DMS79 treated with DMSO at 0.1 percent for 48 hours (cell line): Measurements from ENCODE around the gene HLA-DQA1.
A peak's percentile ranks its signal among the peaks of the same experiment; 100 is the strongest.
"Not testable (repeated sequence)": the region's sequence is repeated elsewhere in the genome, so short reads cannot be mapped to it uniquely, and the experiment has no call there.

Source experiments
- DNase-seq: peaks from one replicate; lab custom pipeline; 2025; lab: John Stamatoyannopoulos, UW

The HLA-DQA1 gene

GRCh38 chr6:32659856-32660595 lies 22.8 kb downstream of the HLA-DQA1 start:
- DNase-seq = no peak

DNA sequence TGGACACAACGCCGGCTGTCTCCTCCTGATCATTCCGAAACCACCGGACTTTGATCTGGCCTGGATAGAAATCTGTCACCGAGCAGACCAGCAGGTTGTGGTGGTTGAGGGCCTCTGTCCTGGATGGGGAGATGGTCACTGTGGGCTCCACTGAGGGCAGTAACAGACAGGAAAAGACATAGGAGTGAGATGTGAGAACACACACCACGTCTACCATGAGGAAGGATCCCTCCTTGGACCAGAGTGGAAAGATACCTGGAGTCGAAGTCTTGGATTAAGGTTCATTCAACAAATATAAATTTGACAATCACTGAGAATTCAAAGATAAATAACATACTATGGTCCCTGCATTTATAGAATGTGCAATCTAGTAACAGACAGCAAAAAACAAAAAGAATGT lies 24.9 kb downstream of the HLA-DQA1 start:
- no peak for DNase-seq

DNA sequence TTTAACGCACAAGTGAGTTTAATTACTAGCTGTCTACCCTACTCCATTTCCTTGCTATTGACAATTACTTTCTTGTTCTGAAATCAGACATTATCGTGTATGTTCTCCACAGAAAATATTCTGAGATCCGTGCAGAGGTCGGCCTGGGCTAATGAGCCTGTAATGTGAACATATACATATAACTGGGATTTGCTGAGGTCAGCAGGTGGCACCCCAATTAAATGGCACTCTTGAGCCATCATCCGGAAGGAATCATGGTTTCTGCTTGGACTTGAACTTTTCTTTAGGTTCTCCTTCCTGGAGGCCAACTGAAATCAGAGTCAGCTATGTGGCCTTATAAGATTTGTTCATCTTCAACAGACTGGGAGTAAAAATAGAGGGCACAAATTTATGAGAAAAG lies 25.6 kb downstream of the HLA-DQA1 start:
- DNase-seq = no peak

- DNase-seq = no peak
These were observed 27.1 kb downstream of the HLA-DQA1 start for GRCh38 chr6:32664354-32664753.

DNA sequence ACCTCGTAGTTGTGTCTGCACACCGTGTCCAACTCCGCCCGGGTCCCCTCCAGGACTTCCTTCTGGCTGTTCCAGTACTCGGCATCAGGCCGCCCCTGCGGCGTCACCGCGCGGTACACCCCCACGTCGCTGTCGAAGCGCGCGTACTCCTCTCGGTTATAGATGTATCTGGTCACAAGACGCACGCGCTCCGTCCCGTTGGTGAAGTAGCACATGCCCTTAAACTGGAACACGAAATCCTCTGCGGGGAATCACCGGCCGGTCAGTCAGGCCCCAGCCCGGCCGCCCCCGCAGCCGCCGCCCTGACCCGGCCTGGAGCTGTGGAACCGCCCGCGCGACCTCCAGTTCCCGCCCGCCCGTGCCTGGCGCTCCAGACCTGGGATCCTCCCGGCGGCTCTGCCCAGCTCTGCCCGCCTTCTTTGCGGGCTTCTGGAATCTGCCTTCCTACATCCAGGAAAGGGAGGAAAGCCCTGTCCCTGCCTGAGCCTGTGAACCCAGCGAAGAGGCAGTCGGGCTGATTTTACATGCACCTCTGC lies 27.7 kb downstream of the HLA-DQA1 start:
- no peak for DNase-seq

DNA sequence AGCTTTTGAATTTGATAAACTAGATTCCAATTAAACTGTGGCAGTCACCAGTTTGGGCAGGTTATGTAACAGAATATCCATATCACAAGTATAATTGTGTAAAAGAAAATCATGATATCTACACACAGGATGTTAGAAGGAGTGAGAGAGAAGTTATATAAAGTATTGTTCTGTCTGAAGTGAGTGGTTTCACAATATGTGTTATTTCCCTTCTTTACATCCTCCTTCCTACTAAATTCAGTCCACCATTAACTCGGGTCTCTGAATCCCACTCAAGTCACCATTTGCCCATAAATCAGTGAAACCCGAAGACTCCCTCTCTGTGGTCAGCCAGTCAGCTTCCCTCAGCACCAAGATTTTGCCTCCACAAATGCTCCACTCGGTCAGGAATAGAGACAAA lies 28.5 kb downstream of the HLA-DQA1 start:
- DNase-seq = no peak

GRCh38 chr6:32666420-32667300 lies 29.5 kb downstream of the HLA-DQA1 start, which contains the start of gene HLA-DQB1:
Gene HLA-DQB1 (minus strand): TSS chr6:32666657. CDS start chr6:32666607, 50 bp downstream.
- DNase-seq = peak; percentile 5

DNA sequence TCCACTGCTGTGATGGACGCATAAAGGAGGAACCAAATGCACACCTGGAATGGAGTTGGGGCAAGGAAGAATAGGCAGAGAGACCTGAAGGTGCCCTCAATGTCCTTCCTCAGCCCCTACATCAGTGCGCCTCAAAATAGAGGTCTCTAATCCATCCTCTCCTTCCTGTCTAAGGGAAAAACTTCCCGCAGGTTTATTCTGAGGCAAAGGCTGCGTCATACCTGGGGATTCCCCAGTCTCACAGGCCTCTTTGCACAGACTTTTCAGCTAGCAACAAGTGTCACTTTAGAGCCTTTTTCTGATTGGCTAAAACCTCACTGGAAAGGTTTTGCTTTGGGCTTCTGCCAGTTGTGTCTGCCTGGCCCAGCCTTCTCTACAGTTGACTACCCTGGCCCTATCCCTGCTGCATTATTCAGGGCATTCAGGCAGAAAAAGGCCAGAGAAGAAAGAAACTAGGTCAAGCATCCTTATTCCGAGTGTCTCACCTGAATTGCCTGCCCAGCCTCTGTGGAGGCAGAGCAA lies 31.1 kb downstream of the HLA-DQA1 start:
- no peak for DNase-seq

GRCh38 chr6:32669240-32669639 lies 32.0 kb downstream of the HLA-DQA1 start:
- no peak for DNase-seq

DNA sequence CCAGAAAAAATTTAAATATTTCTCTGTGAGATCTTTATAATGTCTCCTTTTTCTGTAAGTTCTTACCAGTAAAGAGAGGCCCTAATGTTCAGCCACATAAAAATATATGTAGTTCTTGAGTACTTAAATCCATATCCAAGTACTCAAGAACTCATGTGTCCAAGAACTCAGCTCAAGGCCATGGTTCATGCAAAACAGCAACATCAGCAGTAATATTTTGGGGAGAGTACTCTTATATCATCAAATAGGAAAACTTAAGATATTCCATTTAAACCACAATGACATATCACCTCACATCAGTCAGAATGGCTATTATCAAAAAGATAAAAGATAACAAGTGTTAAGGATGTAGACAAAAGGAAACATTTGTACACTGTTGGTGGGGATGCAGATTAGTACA lies 32.7 kb downstream of the HLA-DQA1 start:
- DNase-seq = no peak

DNA sequence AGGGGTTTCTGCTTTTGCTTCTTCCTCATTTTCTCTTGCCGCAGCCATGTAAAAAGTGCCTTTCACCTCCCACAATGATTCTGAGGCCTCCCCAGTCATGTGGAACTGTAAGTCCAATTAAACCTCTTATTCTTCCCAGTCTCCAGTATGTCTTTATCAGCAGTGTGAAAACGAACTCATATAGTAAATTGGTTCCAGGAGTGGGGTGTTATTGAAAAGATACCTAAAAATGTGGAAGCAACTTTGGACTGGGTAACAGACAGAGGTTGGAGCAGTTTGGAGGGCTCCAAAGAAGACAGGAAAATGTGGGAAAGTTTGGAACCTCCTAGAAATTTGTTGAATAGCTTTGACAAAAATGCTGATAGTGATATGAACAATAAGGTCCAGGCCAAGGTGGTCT lies 34.7 kb downstream of the HLA-DQA1 start:
- not testable (repeated sequence) for DNase-seq

GRCh38 chr6:32674123-32674522 lies 36.9 kb downstream of the HLA-DQA1 start:
- not testable (repeated sequence) for DNase-seq

DNA sequence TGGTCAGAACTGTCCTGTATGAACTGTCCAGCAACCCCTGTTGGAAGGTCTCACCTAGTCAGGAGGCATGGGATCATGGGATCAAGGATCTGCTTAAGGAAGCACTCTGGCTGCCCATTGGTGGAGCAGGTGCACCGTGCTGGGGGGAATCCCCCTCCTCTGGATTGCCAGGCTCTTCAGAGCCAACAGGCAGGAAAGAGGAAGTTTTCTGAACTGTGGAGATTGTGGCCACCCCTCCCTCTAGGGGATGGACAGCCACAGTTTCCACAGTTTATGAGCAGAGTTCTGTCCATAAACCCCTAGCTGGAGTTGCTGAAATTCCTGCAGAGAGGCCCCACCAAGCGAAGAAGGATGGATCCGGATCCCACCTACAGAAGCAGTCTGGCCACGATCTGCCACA lies 42.3 kb downstream of the HLA-DQA1 start:
- DNase-seq = no peak

DNA sequence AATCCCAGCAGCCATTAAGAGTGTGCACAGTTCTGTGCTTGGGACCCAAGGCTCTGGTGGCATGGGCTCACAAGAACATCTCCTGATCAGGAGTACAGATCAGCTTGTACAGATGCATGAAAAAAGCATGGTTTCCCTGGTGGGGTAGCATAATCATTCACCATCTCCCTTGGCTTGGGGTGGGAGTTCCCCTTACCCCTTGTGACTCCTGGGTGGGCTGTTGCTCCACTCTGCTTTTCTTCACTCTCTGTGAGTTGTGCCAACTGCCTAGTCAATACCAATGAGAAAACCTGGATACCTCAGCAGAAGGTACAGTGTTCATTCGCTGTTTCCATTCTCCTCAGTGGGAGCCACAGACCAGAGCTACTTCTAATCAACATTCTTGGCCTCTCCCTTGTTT lies 42.8 kb downstream of the HLA-DQA1 start:
- DNase-seq = no peak

DNA sequence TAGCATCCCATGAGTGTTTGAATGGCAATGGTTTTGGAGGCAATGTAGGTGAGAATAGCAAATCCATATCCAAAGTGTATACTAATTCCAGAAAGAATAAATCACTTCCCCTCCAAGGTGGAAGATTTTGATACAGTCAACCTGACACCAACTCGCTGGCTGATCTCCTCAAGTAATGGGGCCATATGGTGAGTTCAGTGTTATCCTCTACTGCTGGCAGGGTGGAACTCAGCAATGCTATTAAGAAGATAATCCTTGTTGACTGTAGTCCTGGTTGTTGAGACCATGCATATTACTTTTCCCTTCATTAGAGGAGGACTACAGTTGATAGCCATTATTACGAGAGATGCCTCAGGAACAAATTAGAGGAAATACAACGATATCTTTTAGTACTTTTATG lies 47.0 kb downstream of the HLA-DQA1 start:
- no peak for DNase-seq

- DNase-seq = no peak
These were observed 48.4 kb downstream of the HLA-DQA1 start for GRCh38 chr6:32685603-32686002.

DNA sequence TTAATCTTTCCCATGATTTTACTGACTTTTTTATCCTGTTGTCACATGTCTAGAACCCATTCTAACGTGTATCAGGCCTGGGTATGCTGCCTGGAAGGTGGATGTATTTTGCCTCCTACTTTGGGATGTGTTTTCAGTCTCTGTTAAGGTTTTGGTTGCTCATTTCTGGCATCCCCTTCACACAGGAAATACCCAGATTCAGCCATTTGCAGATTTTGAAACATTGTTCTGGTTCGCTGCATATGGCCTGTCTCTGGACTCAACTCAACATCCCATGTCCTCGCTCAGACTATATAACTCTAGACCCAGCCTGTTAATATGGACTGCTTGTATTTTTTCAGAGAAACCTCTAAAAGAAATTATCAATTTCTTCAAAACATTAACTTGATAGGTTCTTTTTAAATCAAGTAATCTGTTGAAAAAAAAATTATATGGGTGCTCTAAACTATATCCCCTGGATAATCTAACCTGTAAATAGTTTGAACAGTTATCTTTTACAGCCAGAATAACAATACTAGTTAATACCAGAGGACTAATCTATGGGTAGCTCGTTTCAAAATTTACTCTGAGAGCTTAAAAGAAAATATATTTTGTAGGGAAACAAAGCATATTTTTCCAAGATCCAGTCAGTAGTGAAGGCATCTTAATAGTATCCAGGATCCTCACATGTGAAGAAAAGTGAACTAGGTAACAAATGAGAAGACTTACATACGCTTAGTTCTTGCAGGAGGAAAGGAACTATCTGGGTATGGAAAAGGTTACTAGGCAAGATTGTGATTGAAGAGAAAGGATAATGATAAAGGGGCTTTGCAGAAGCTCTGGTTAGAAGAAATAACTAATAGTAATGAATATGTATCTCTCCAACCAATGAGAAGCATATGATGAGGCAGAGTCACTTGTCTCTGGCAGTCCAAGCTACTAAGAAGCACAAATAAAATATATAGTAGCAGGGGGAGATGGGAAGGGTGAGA lies 52.6 kb downstream of the HLA-DQA1 start:
- DNase-seq = no peak

DNA sequence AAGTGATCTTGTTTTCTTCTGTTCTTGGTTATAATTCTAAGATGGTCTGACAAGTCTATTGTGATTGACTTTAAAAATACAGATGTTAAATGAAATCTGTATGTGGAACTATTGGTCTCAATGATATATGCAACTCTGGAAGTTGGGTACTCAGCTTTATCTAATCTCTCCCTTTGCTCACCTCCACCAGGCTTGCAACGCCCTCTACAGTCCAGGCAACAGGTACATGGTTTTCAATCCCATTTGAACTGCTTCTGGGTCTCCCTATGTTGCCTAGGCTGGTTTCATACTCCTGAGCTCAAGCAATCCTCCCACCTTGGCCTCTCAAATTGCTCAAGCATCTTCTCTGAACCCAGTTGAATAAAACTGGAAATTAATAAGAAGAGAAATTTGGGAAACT lies 54.8 kb downstream of the HLA-DQA1 start:
- DNase-seq = no peak
